CD4-positive, alpha-beta memory T cell (primary cell): ENCODE data around the gene DDN. TPM values are rescaled to one million over a fixed set of nuclear protein-coding genes. Genes with fewer than 3 reads are reported as not detected.

ENCODE experiments used
- CTCF ChIA-PET: fragments of 350-600 bp; sonication (Branson Sonifier 250); formaldehyde crosslinking; loops from one replicate; lab custom pipeline; 2021; ENCODE audit warnings: inconsistent platforms; ENCODE audit not compliant: partially characterized antibody; lab: Charles Lee
- POLR2A ChIA-PET: fragments of 350-600 bp; sonication (Branson Sonifier 250); formaldehyde crosslinking; loops from one replicate; lab custom pipeline; 2021; ENCODE audit not compliant: partially characterized antibody; lab: Charles Lee
- DNase-seq, 5 donors: peaks; one replicate each; pipeline versions ENCODE4 v3.0.0 to v3.0.0-alpha.2; 2020 to 2022; ENCODE audit warnings: mixed read lengths in 1 of 5
- H3K27ac ChIP-seq: one replicate; pipeline ENCODE4 v1.7.0; 2013; ENCODE audit warnings: low read depth, low read length
- H3K27me3 ChIP-seq: 2 replicates; pipeline ENCODE4 v1.7.0; 2013; ENCODE audit warnings: mild to moderate bottlenecking, low read length, moderate library complexity; ENCODE audit not compliant: insufficient read depth
- H3K36me3 ChIP-seq: 2 replicates; pipeline ENCODE4 v1.7.0; 2013; ENCODE audit warnings: mild to moderate bottlenecking, low read length, moderate library complexity; ENCODE audit not compliant: insufficient read depth
- H3K4me1 ChIP-seq: 2 replicates; pipeline ENCODE4 v1.7.0; 2013; ENCODE audit warnings: mild to moderate bottlenecking, low read length, moderate library complexity; ENCODE audit not compliant: insufficient read depth
- H3K4me3 ChIP-seq, 2 donors: one replicate each; pipeline ENCODE4 v1.7.0; 2013; ENCODE audit warnings: low read length in 2 of 2, mild to moderate bottlenecking in 1 of 2
- H3K9me3 ChIP-seq, 2 donors: one replicate each; pipeline ENCODE4 v1.7.0; 2013; ENCODE audit warnings: low read length in 2 of 2, control low read depth in 1 of 2; ENCODE audit not compliant: control insufficient read depth in 1 of 2
- H3K27ac Mint-ChIP-seq, 7 donors: one replicate each; pipeline ENCODE4 v1.8.0; 2020 to 2021; ENCODE audit warnings: mixed read lengths in 7 of 7, mild to moderate bottlenecking in 6 of 7, inconsistent platforms in 3 of 7, moderate library complexity in 3 of 7
- H3K27me3 Mint-ChIP-seq, 2 donors: one replicate each; pipeline ENCODE4 v1.8.0; 2020 to 2021; ENCODE audit warnings: mixed read lengths in 2 of 2
- H3K36me3 Mint-ChIP-seq, 2 donors: one replicate each; pipeline ENCODE4 v1.8.0; 2020 to 2021; ENCODE audit warnings: mixed read lengths in 2 of 2, inconsistent platforms in 1 of 2, mild to moderate bottlenecking in 1 of 2
- H3K4me1 Mint-ChIP-seq, 4 donors: one replicate each; pipeline ENCODE4 v1.8.0; 2020 to 2021; ENCODE audit warnings: mixed read lengths in 4 of 4, mild to moderate bottlenecking in 1 of 4
- H3K4me3 Mint-ChIP-seq, 8 donors: one replicate each; pipeline ENCODE4 v1.8.0; 2020 to 2021; ENCODE audit warnings: mixed read lengths in 8 of 8, mild to moderate bottlenecking in 7 of 8, moderate library complexity in 6 of 8, inconsistent platforms in 3 of 8
- H3K9me3 Mint-ChIP-seq, 8 donors: one replicate each; pipeline ENCODE4 v1.8.0; 2020 to 2021; ENCODE audit warnings: mixed read lengths in 8 of 8, mild to moderate bottlenecking in 5 of 8, inconsistent platforms in 3 of 8, moderate library complexity in 1 of 8
- intact Hi-C: fragments of 100-400 bp; cut with micrococcal nuclease; formaldehyde crosslinking; loops from one replicate; pipeline ENCODE4 v1.15.1; 2023
- polyA plus RNA-seq, 2 donors: library from polyadenylated mRNA; unstranded; fragments of 300-500 nt; fragmentation: Illumina TruSeq; gene quantifications; one replicate each; pipeline ENCODE4 v1.2.3, GENCODE V29; 2021
- total RNA-seq, 2 experiments: library from RNA; stranded (reverse); gene quantifications; one replicate each; pipeline ENCODE4 v1.2.3, GENCODE V29; 2021

DDN gene
- total and polyA plus RNA-seq, 4 experiments from 2014 or later: not detected

DNA sequence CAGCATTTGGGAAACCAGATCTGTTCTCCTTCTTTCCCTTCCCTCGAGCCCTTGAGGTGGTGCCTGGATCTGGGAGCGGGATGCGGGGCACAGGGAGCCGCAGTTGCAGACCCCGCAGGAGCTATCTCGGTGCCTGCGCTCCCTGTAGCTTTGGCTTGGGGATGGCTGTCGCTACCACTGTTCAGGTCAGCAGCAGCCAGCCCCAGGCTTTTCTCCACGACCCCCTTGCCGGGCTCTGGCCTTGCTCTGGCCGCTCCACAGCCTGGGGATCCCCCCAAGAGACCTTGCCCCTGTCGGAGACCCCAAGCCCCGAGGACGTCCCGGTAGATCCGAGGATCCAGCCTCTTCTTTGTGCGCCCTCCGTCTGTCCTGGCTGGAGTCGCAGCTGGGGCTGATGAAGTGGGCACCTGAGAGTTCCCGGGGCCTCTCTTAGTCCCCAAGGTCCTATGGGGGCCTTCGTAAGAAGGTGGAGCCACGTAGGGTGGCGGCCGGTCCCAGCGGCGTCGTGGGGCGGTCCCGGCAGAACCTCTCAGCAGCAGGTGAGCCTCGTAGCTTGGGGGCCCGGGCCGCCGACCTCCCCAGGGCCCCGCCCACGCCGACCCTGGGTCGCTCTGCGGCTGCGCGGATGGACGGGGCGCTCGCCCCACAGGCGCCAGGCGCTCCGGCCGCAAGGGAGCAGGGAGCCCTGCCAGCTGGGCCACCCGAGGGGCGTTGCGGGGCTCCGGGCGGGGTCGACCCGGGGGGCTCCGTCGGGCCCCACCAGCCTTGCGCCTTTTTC, 1.3 kb downstream of the DDN start:
- ChIA-PET CTCF (interaction anchor here (1.0 to 14.1 kb wide), 15 partner anchors 9 to 158 kb away, joined by 3 to 244 read pairs (median 4); partner anchors contain the start of genes PRKAG1, RHEBL1 and WNT1), POLR2A (interaction anchor here (0.6 to 7.3 kb wide), 15 partner anchors 10 to 369 kb away, joined by 3 to 46 read pairs (median 6); partner anchors contain the start of genes DDX23, FKBP11, PRKAG1 and TUBA1B)
- Mint-ChIP-seq H3K4me3 (peak overlapping the region; percentile 59 to 85 (median 76)), H3K27me3 (peaks cover 31 to 53% of the 10 kb centered on the region in 2 donors), H3K27ac (peak overlapping the region in 4 of 7 donors; percentile 8 to 77 (median 64)), H3K36me3 (peaks cover 20 to 23% of the 10 kb centered on the region in 2 donors), H3K4me1 (peaks cover 17 to 47% (median 26%) of the 10 kb centered on the region in 4 donors), H3K9me3 (no peaks in the 10 kb centered on the region)
- H3K36me3 ChIP-seq: peaks cover 10% of the 10 kb centered on the region
- no peak for DNase-seq
- intact Hi-C loops: loop anchor here (1.0 to 5.0 kb wide), 3 partner anchors 20 to 95 kb away; partner anchors contain the start of genes KMT2D and PRKAG1
- H3K4me3 ChIP-seq: peak overlapping the region in 1 of 2 donors; percentile 60
- H3K27ac ChIP-seq: no peak overlapping the region
- H3K27me3 ChIP-seq: peaks cover 18% of the 10 kb centered on the region
- no peaks in the 10 kb centered on the region for H3K9me3 ChIP-seq
- peaks cover 42% of the 10 kb centered on the region for H3K4me1 ChIP-seq

DNA sequence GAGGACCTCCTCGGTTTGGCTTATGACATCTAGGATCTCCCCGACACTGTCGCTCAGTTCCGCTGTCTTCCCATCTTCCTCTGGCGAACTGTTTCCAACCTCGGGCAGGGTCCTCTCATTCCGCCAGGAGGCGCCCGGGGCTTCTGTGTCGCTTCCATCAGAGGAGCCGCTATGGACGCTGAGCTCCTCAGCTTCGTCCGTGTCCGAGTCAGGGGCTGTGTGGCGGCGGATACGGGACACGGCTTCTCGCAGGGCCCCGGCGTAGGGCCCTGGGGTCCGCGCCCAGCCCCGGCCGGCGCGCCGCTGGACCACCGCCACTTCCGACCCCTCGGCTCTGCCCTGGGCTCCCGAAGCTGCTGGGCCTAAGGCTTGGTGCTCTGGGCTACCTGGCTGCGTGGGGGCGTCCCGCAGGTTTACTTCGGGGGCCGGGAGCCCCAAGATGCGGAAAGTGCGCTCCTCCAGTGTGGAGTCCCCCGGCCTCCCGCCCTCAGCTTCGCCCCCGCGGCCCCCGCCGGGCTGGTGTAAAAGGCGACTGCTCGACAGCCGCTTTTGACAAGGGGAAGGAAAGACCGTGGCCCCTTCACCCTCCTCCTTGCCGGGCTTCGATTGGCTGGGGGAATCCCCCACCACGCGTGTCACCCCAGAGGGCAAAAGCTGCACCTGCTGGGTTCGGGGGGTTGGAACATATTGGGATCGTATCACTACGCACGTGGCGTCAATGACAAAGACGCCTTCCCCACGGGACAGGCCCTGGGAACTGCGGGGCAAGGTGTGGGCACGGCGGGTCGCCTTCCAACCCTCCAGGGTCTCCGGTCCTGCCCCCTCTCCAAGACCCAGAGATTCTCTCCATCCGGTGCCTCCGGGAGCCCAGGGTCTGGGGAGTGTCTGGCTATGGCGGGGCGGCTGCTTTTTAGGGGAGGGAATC, 2.1 kb downstream of the DDN start:
- no peaks in the 10 kb centered on the region for H3K9me3 ChIP-seq
- H3K4me3 Mint-ChIP-seq: peak overlapping the region; percentile 59 to 85 (median 76)
- H3K4me3 ChIP-seq: peak overlapping the region in 1 of 2 donors; percentile 60
- H3K4me1 Mint-ChIP-seq: peaks cover 15 to 47% (median 26%) of the 10 kb centered on the region in 4 donors
- peaks cover 18% of the 10 kb centered on the region for H3K27me3 ChIP-seq
- H3K4me1 ChIP-seq: peaks cover 42% of the 10 kb centered on the region
- peak; percentile 54 to 80 (median 62) for DNase-seq
- H3K27ac Mint-ChIP-seq: peak overlapping the region in 6 of 7 donors; percentile 64 to 86 (median 71)
- CTCF ChIA-PET: interaction anchor here (0.9 to 14.1 kb wide), 24 partner anchors 8 to 238 kb away, joined by 3 to 244 read pairs (median 4); partner anchors contain the start of genes CACNB3, DDX23, PRKAG1 and RHEBL1
- intact Hi-C loops: loop anchor here (1.0 to 5.0 kb wide), 3 partner anchors 21 to 96 kb away; partner anchors contain the start of genes KMT2D and PRKAG1
- POLR2A ChIA-PET: interaction anchor here (0.9 to 7.3 kb wide), 13 partner anchors 12 to 145 kb away, joined by 3 to 46 read pairs (median 6); partner anchors contain the start of genes DDX23, FKBP11, KMT2D and PRKAG1
- H3K36me3 ChIP-seq: peaks cover 1% of the 10 kb centered on the region
- H3K27me3 Mint-ChIP-seq: peaks cover 31 to 49% of the 10 kb centered on the region in 2 donors
- H3K9me3 Mint-ChIP-seq: no peaks in the 10 kb centered on the region
- peaks cover 12 to 15% of the 10 kb centered on the region in 2 donors for H3K36me3 Mint-ChIP-seq
- no peak overlapping the region for H3K27ac ChIP-seq

DNA sequence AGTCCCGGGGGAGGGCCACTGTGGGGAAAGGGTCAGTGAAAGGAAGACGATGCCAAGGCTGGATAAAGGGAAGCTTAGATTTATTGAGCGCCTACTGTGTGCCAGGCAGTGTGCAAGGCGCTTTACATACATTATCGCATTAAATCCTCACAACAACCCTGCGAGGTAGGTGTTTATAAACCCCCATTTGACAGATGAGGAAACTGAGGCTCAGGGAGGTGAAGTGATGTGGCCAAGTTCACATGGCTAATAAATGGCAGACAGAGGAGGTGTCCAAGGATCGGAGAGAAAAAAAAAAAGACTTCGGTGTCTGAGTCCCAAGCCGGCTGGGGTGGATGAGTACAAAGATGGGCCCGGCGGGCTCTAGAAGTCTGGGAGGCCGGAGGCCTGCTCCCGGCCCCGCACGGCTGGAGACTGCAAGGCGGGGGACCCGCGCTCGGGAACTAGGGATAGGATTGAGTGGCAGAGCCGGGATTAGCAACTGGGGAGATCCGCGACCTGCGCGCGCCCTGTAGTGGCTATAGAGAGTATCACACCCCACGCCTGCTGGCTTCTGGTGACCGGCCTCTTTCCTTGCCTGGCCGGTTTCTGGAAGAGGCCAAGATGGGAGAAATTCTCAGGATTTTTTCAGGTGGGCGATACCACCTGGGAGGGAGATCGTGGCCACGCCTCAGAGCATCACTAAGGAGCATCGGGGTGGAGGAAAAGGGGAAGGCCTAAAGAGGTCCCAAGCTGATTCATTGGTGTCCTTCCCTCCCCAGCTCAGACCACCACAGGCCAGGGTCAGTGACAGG, 3.9 kb downstream of the DDN start:
- intact Hi-C loops: loop anchor here (1.0 to 5.0 kb wide), 3 partner anchors 14 to 142 kb away; partner anchors contain the start of gene KMT2D
- DNase-seq: peak; percentile 31 to 53 (median 40)
- no peak overlapping the region for H3K4me3 ChIP-seq
- peak overlapping the region in 5 of 7 donors; percentile 51 to 93 (median 89) for H3K27ac Mint-ChIP-seq
- H3K9me3 Mint-ChIP-seq: no peaks in the 10 kb centered on the region
- POLR2A ChIA-PET: interaction anchor here (0.8 to 7.3 kb wide), 5 partner anchors 14 to 146 kb away, joined by 3 to 46 read pairs (median 4); partner anchors contain the start of gene DDX23
- peaks cover 40% of the 10 kb centered on the region for H3K4me1 ChIP-seq
- CTCF ChIA-PET: interaction anchor here (0.7 to 14.1 kb wide), 10 partner anchors 8 to 142 kb away, joined by 3 to 244 read pairs (median 4); partner anchors contain the start of genes ARF3, DDX23 and WNT1
- H3K9me3 ChIP-seq: no peaks in the 10 kb centered on the region
- no peak overlapping the region for H3K27ac ChIP-seq
- H3K27me3 Mint-ChIP-seq: peaks cover 34 to 44% of the 10 kb centered on the region in 2 donors
- peaks cover 13 to 44% (median 25%) of the 10 kb centered on the region in 4 donors for H3K4me1 Mint-ChIP-seq
- H3K27me3 ChIP-seq: peaks cover 18% of the 10 kb centered on the region
- H3K36me3 Mint-ChIP-seq: peaks cover under 1 to 2% of the 10 kb centered on the region in 2 donors
- peak overlapping the region in 6 of 8 donors; percentile 47 to 92 (median 69) for H3K4me3 Mint-ChIP-seq
- no peaks in the 10 kb centered on the region for H3K36me3 ChIP-seq

DNA sequence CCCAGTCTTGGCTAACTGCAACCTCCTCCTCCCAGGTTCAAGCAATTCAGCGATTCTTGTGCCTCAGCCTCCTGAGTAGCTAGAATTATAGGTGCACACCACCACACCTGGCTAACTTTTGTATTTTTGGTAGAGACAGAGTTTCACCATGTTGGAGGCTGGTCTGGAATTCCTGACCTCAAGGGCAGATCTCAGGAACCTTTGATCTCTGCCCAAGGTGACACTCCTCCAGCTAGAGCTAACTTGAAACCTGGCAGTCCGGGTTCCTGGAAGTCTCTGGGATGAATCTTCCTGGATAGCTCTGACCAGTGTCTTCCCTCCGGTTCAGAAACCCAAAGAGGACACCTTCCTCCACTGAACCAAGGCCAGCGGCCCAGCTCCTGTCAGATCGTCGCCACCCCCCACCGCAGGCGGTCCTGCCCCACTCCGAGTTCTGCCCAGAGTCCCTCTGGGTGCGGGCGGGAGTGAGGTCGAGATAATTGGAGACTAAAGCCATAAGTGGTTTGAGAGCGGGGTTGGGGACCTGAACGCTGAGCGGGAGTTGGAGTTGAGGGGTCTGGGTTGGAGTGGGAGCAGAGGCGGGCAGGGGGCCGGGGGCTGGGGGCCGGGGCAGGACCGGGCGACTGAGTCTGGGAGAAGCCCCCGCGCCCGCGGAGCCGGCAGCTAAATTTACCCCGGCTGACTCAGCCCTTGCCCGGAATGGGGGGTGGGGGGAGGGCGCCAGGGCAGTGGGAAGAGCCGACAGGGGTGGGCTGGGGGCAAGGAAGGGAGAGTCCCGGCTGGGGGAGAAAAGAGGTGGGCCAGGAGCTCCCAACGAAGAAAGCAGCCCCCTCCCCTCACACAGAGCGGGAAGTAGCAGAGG, 4.7 kb downstream of the DDN start:
- Mint-ChIP-seq H3K9me3 (no peaks in the 10 kb centered on the region), H3K36me3 (no peaks in the 10 kb centered on the region), H3K4me1 (peaks cover 10 to 36% (median 19%) of the 10 kb centered on the region in 4 donors), H3K27ac (peak overlapping the region in 1 of 7 donors; percentile 18), H3K4me3 (peak overlapping the region in 1 of 8 donors; percentile 70), H3K27me3 (peaks cover 32 to 37% of the 10 kb centered on the region in 2 donors)
- Histone ChIP-seq H3K9me3 (no peaks in the 10 kb centered on the region), H3K4me1 (peaks cover 32% of the 10 kb centered on the region), H3K27me3 (peaks cover 11% of the 10 kb centered on the region), H3K27ac (no peak overlapping the region), H3K36me3 (no peaks in the 10 kb centered on the region), H3K4me3 (no peak overlapping the region)
- intact Hi-C loops: loop anchor here (1.0 to 5.0 kb wide), 3 partner anchors 14 to 141 kb away; partner anchors contain the start of gene KMT2D
- POLR2A ChIA-PET: interaction anchor here (0.7 to 7.3 kb wide), 7 partner anchors 13 to 145 kb away, joined by 3 to 46 read pairs (median 3); partner anchors contain the start of gene DDX23
- CTCF ChIA-PET: interaction anchor here (0.7 to 14.1 kb wide), 9 partner anchors 9 to 141 kb away, joined by 3 to 244 read pairs (median 3); partner anchors contain the start of genes ARF3, DDX23 and WNT1
- DNase-seq: no peak

DNA sequence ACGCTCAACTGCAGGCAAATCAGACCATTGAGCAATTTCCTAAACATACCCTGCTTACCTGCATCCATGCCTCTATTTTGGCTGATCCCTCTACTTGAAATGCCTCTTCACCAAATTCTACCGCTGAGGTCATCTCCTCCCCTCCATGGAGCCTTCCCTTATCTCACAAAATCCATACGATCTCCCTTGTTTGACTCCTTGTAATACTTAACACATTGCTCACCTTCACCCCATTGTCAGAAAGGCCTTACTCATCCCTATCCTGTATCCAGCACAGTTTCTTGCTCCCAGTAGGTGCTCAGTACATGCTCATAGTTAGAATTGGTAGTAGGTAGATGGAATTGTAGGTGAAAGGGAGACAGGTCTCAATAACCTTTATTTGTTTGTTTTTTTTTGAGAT, 5.4 kb downstream of the DDN start:
- no peaks in the 10 kb centered on the region for H3K9me3 Mint-ChIP-seq
- ChIA-PET POLR2A (interaction anchor here (1.1 to 7.3 kb wide), 3 partner anchors 12 to 59 kb away, joined by 3 to 46 read pairs (median 3); no protein-coding TSS in a partner anchor), CTCF (interaction anchor here (0.7 to 14.1 kb wide), 9 partner anchors 12 to 140 kb away, joined by 3 to 244 read pairs (median 3); partner anchors contain the start of genes ARF3, DDX23 and WNT1)
- H3K4me1 Mint-ChIP-seq: peaks cover 10 to 30% (median 16%) of the 10 kb centered on the region in 4 donors
- Histone ChIP-seq H3K27me3 (peaks cover 12% of the 10 kb centered on the region), H3K27ac (no peak overlapping the region), H3K4me1 (peaks cover 26% of the 10 kb centered on the region), H3K9me3 (no peaks in the 10 kb centered on the region), H3K36me3 (no peaks in the 10 kb centered on the region), H3K4me3 (no peak overlapping the region)
- H3K36me3 Mint-ChIP-seq: no peaks in the 10 kb centered on the region
- no peak overlapping the region for H3K27ac Mint-ChIP-seq
- intact Hi-C loops: loop anchor here (2.0 kb wide), 1 partner anchor 13 kb away; no protein-coding TSS in a partner anchor
- no peak overlapping the region for H3K4me3 Mint-ChIP-seq
- no peak for DNase-seq
- peaks cover 35 to 38% of the 10 kb centered on the region in 2 donors for H3K27me3 Mint-ChIP-seq
